Stomach (tissue), 4 donors: Measurements from ENCODE around the gene KIR2DL3.

Experiments
- POLR2AphosphoS5 ChIP-seq, 3 donors: sonication (generic); formaldehyde crosslinking; IDR thresholded peaks; one replicate each; pipeline ENCODE4 v1.6.1; 2016; ENCODE audit warnings: antibody characterized with exemption in 3 of 3
- TF ChIP-seq, protein P1 (sequence below), 7 experiments: fragments of 450-650 bp in 4 of 7; fragments of 200-600 bp in 3 of 7; sonication (generic) in 3 of 7; IDR thresholded peaks; one replicate each; pipeline ENCODE4 v1.5.1; 2016 to 2019; ENCODE audit warnings: antibody characterized with exemption in 7 of 7, control low read depth in 2 of 7, mild to moderate bottlenecking in 1 of 7

- TF ChIP-seq, protein P1, sequence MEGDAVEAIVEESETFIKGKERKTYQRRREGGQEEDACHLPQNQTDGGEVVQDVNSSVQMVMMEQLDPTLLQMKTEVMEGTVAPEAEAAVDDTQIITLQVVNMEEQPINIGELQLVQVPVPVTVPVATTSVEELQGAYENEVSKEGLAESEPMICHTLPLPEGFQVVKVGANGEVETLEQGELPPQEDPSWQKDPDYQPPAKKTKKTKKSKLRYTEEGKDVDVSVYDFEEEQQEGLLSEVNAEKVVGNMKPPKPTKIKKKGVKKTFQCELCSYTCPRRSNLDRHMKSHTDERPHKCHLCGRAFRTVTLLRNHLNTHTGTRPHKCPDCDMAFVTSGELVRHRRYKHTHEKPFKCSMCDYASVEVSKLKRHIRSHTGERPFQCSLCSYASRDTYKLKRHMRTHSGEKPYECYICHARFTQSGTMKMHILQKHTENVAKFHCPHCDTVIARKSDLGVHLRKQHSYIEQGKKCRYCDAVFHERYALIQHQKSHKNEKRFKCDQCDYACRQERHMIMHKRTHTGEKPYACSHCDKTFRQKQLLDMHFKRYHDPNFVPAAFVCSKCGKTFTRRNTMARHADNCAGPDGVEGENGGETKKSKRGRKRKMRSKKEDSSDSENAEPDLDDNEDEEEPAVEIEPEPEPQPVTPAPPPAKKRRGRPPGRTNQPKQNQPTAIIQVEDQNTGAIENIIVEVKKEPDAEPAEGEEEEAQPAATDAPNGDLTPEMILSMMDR (IDR thresholded peaks at IDR 0.05) = no peak
- no peak for TF ChIP-seq POLR2AphosphoS5 (IDR thresholded peaks at IDR 0.05)
Measured at GRCh38 chr19:54696117-54696548, 42.2 kb upstream of the KIR2DL3 start.
